ENCODE data around the gene MED14. TPM values are rescaled to one million over a fixed set of nuclear protein-coding genes. Genes with fewer than 3 reads are reported as not detected.
A peak's percentile ranks its signal among the peaks of the same experiment; 100 is the strongest.

MED14 gene
- total and polyA plus RNA-seq, 10 of the 15 experiments (the other 5 are each of a cell fraction or from before 2014, with no cell fraction given) = 8.8 to 99.4 (median 29.4) TPM

DNA sequence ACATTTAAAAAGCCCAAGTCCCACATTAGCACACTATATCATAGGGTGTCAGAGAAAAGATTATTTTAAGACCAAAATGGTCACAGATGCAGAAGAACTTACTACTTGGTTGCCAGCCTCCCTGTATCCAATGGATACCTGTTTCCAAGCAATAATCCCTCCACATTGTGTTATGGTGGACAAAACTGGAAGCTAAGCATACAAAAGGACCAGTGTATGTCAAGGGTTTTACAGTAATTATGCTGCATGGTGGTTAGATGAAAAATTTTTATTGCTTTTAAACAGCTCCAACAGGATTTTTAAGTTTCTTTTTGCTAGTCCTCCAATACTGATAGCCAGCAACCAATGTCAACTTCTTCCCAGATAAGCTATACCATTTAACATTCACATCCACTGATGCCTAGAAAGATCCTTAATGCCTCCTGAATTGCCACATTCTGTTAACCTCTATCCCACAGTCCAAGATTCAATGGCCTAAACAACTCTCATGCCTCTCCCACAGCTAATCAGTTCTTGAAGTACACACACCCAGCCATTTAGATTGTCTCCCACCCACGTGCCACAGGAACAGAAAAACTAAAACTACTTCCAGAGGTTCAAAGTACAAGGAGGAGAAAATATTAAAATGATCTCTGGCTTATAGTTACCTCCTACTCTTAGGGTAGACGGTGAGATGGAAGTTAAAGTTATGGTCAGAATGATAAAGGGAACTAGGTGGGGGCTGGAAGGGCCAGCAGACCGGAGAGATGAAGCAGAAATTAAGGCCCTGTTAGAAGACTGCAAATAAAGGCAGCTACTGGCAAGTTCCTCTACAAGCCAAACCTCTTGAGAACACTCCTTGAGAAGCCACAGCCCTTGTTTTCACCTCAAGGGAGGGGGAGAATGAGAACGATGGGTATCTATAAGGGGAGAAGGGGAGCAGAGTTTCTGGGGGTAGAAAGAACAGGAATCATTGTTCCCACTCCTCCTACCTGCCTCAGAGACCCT is 5.5 kb downstream of the MED14 start:
- Histone ChIP-seq H4K20me1 (ENCODE audit: control insufficient read depth, insufficient read depth) (no peaks in the 10 kb centered on the region; the same call in 1 of the 2 replicates), H2AFZ (ENCODE audit: control insufficient read depth, low read depth, low read length) (no peak overlapping the region), H3K9me3 (replicated peaks; ENCODE audit: control insufficient read depth, insufficient read depth, low read length) (no peaks in the 10 kb centered on the region), H3K4me1 (ENCODE audit: control insufficient read depth, insufficient read depth, low read length) (no peaks in the 10 kb centered on the region; the same call in 1 of the 2 replicates), H3K79me2 (ENCODE audit: control insufficient read depth, insufficient read depth, low read length) (peaks cover 69% of the 10 kb centered on the region), H3K9ac (ENCODE audit: control insufficient read depth, insufficient read depth, low read length) (peak overlapping the region; percentile 10; the same call in 1 of the 2 replicates), H3K36me3 (ENCODE audit: control insufficient read depth in 2 of 2, insufficient read depth in 2 of 2, low read length in 1 of 2) (0 out of 4 replicates have a peak, but pooled peaks cover 0 to 5% of the 10 kb centered on the region in 2 experiments), H3K4me2 (ENCODE audit: control insufficient read depth, insufficient read depth) (peak overlapping the region; percentile 46), H3K27ac (ENCODE audit: control insufficient read depth, insufficient read depth) (no peak overlapping the region), H3K4me3 (peak overlapping the region; percentile 22; the same call in 1 of the 2 replicates), H3K27me3 (replicated peaks in 1 of 2; ENCODE audit: control insufficient read depth in 2 of 2, insufficient read depth in 2 of 2, low read length in 1 of 2) (no peaks in the 10 kb centered on the region)
- in situ Hi-C loops (cut with MboI) = no loop called here
- SMC1A ChIA-PET (ENCODE audit: uncharacterized antibody, unreplicated experiment) = interaction anchor here (0.9 to 1.7 kb wide), 6 partner anchors 12 to 442 kb away, joined by 3 to 5 read pairs (median 4); no protein-coding TSS in a partner anchor
- CTCF ChIA-PET = interaction anchor here (0.7 to 1.4 kb wide), 3 partner anchors 16 to 78 kb away, joined by 3 to 7 read pairs (median 5); no protein-coding TSS in a partner anchor
- intact Hi-C loops (cut with micrococcal nuclease; ENCODE audit: unreplicated experiment) = loop anchor here (5.0 kb wide), 2 partner anchors 62 to 387 kb away; no protein-coding TSS in a partner anchor
- BruUV-seq (replicated peaks) = no TSS peak
- POLR2A ChIA-PET = interaction anchor here (1.0 kb wide), 2 partner anchors 9 to 10 kb away, joined by 3 read pairs; no protein-coding TSS in a partner anchor
- TF ChIP-seq YY1 (IDR thresholded peaks at IDR 0.05; ENCODE audit: low read depth, low read length) (no peak), GABPA (IDR thresholded peaks at IDR 0.05; ENCODE audit: low read depth) (no peak), SREBF2 (IDR thresholded peaks at IDR 0.05; ENCODE audit: low read length) (no peak), POLR2AphosphoS2 (IDR thresholded peaks at IDR 0.05; ENCODE audit: low read depth, low read length) (no peak)
- TF ChIP-seq, protein P1, sequence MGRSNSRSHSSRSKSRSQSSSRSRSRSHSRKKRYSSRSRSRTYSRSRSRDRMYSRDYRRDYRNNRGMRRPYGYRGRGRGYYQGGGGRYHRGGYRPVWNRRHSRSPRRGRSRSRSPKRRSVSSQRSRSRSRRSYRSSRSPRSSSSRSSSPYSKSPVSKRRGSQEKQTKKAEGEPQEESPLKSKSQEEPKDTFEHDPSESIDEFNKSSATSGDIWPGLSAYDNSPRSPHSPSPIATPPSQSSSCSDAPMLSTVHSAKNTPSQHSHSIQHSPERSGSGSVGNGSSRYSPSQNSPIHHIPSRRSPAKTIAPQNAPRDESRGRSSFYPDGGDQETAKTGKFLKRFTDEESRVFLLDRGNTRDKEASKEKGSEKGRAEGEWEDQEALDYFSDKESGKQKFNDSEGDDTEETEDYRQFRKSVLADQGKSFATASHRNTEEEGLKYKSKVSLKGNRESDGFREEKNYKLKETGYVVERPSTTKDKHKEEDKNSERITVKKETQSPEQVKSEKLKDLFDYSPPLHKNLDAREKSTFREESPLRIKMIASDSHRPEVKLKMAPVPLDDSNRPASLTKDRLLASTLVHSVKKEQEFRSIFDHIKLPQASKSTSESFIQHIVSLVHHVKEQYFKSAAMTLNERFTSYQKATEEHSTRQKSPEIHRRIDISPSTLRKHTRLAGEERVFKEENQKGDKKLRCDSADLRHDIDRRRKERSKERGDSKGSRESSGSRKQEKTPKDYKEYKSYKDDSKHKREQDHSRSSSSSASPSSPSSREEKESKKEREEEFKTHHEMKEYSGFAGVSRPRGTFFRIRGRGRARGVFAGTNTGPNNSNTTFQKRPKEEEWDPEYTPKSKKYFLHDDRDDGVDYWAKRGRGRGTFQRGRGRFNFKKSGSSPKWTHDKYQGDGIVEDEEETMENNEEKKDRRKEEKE (IDR thresholded peaks at IDR 0.05) = no peak
- TF ChIP-seq, protein P2, sequence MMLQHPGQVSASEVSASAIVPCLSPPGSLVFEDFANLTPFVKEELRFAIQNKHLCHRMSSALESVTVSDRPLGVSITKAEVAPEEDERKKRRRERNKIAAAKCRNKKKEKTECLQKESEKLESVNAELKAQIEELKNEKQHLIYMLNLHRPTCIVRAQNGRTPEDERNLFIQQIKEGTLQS (IDR thresholded peaks at IDR 0.05; ENCODE audit: borderline replicate concordance, extremely low read depth, low read depth, low read length) = no peak
- no peak for FAIRE-seq
- peak; percentile 35 for ATAC-seq
- DNase-seq (ENCODE audit: low read depth, low spot score) = no peak
- WGBS (ENCODE audit: insufficient coverage, insufficient replicate concordance, low lambda C conversion rate, missing lambda C conversion rate) = 7% methylated on average over 4 of the region's 4 CpGs
- RAD21 ChIA-PET (ENCODE audit: unreplicated experiment) = interaction anchor here (1.1 to 1.6 kb wide), 2 partner anchors 36 to 64 kb away, joined by 3 read pairs; no protein-coding TSS in a partner anchor

Measured in GM12878 (cell line).